K562 (cell line): Measurements from ENCODE around the gene ITGAD. TPM values are rescaled to one million over a fixed set of nuclear protein-coding genes. Genes with fewer than 3 reads are reported as not detected.

Experiments
- CEBPB ChIP-seq: fragments of 450-650 bp; IDR thresholded peaks from 2 replicates; pipeline ENCODE4 v1.6.1; 2016; ENCODE audit warnings: missing genetic modification characterization, missing compliant biosample characterization
- CREBBP ChIP-seq: IDR thresholded peaks from one replicate; pipeline ENCODE4 v1.6.1; 2012; ENCODE audit warnings: low read depth, mild to moderate bottlenecking, control low read depth, inconsistent platforms, low read length
- DLX4 ChIP-seq: fragments of 250-450 bp; sonication (Bioruptor Pico); IDR thresholded peaks from 2 replicates; pipeline ENCODE4 v1.6.1; 2021; ENCODE audit warnings: mild to moderate bottlenecking
- HNRNPLL ChIP-seq: fragments of 200-400 bp; formaldehyde crosslinking; IDR thresholded peaks from 2 replicates; pipeline ENCODE4 v1.6.1; 2017; ENCODE audit warnings: low read length, low read depth, mild to moderate bottlenecking; ENCODE audit not compliant: poor library complexity, severe bottlenecking
- HOMEZ ChIP-seq: fragments of 250-450 bp; sonication (Bioruptor Pico); IDR thresholded peaks from 2 replicates; pipeline ENCODE4 v1.4.0; 2020; ENCODE audit warnings: mild to moderate bottlenecking, moderate library complexity
- ILK ChIP-seq: fragments of 450-650 bp; IDR thresholded peaks from 2 replicates; pipeline ENCODE4 v1.6.1; 2016; ENCODE audit warnings: missing genetic modification characterization, low read depth, mild to moderate bottlenecking, missing compliant biosample characterization, moderate library complexity, borderline replicate concordance
- MAFF ChIP-seq: IDR thresholded peaks from 2 replicates; pipeline ENCODE4 v1.6.1; 2012; ENCODE audit warnings: low read length, improper control_type of control experiment
- MCM7 ChIP-seq, 2 experiments: fragments of 450-650 bp; IDR thresholded peaks; 2 replicates each; pipeline ENCODE4 v1.6.1; 2016 to 2018
- NR2C2 ChIP-seq, 2 experiments: fragments of 200-800 bp in 1 of 2; sonication (Bioruptor generic) in 1 of 2; sonication (generic) in 1 of 2; formaldehyde crosslinking in 1 of 2; IDR thresholded peaks; 2 replicates each; pipeline versions ENCODE4 v1.6.1 to v1.8.0; 2016 to 2022; ENCODE audit warnings: mild to moderate bottlenecking in 1 of 2, missing compliant biosample characterization in 1 of 2, missing genetic modification characterization in 1 of 2, missing genetic modification reagents in 1 of 2
- OTX1 ChIP-seq: fragments of 450-650 bp; formaldehyde crosslinking; IDR thresholded peaks from 2 replicates; pipeline ENCODE4 v1.4.0; 2022; ENCODE audit warnings: mild to moderate bottlenecking
- PCBP2 ChIP-seq: fragments of 200-400 bp; formaldehyde crosslinking; IDR thresholded peaks from 2 replicates; pipeline ENCODE4 v1.6.1; 2018; ENCODE audit warnings: low read length, low read depth, mild to moderate bottlenecking, moderate library complexity; ENCODE audit not compliant: poor library complexity, severe bottlenecking
- POLR2H ChIP-seq: IDR thresholded peaks from 2 replicates; pipeline ENCODE4 v1.6.1; 2016; ENCODE audit warnings: missing genetic modification characterization, low read depth, mild to moderate bottlenecking, control low read depth, missing compliant biosample characterization, moderate library complexity
- POU5F1 ChIP-seq: fragments of 150-350 bp; IDR thresholded peaks from 2 replicates; pipeline ENCODE4 v1.6.1; 2014; ENCODE audit warnings: borderline replicate concordance, low read length, low read depth, mild to moderate bottlenecking; ENCODE audit not compliant: partially characterized antibody
- PRPF4 ChIP-seq: fragments of 200-400 bp; formaldehyde crosslinking; IDR thresholded peaks from one replicate; pipeline ENCODE4 v1.6.1; 2017; ENCODE audit warnings: low read length, low read depth, mild to moderate bottlenecking; ENCODE audit not compliant: insufficient read depth, poor library complexity, severe bottlenecking
- RBM25 ChIP-seq: fragments of 200-400 bp; formaldehyde crosslinking; IDR thresholded peaks from 2 replicates; pipeline ENCODE4 v1.6.1; 2018; ENCODE audit warnings: low read length, low read depth, moderate library complexity; ENCODE audit not compliant: severe bottlenecking
- SMARCB1 ChIP-seq: IDR thresholded peaks from 2 replicates; pipeline ENCODE4 v1.6.1; 2011; ENCODE audit warnings: improper control_type of control experiment, low read depth; ENCODE audit not compliant: insufficient read length
- SNIP1 ChIP-seq: fragments of 450-650 bp; IDR thresholded peaks from 2 replicates; pipeline ENCODE4 v1.7.1; 2017; ENCODE audit warnings: low read depth, mild to moderate bottlenecking
- SRSF9 ChIP-seq: fragments of 200-400 bp; formaldehyde crosslinking; IDR thresholded peaks from 2 replicates; pipeline ENCODE4 v1.6.1; 2017; ENCODE audit warnings: low read depth, low read length, borderline replicate concordance
- YBX1 ChIP-seq: fragments of 450-650 bp; IDR thresholded peaks from 2 replicates; pipeline ENCODE4 v1.7.1; 2016; ENCODE audit warnings: mild to moderate bottlenecking
- ZNF274 ChIP-seq: IDR thresholded peaks from 2 replicates; pipeline ENCODE4 v1.6.1; 2011; ENCODE audit warnings: low read depth, mild to moderate bottlenecking, low read length, moderate library complexity, borderline replicate concordance
- ZNF696 ChIP-seq: fragments of 250-450 bp; sonication (Bioruptor Pico); conservative IDR thresholded peaks from 2 replicates; pipeline ENCODE4 v1.4.0; 2020; ENCODE audit warnings: mild to moderate bottlenecking, moderate library complexity
- ZNF717 ChIP-seq: fragments of 250-450 bp; sonication (Bioruptor Pico); IDR thresholded peaks from 2 replicates; pipeline ENCODE4 v1.5.0; 2021
- polyA plus RNA-seq, 8 experiments: library from polyadenylated mRNA; depleted of rRNA in 4 of 8; stranded (reverse) in 5 of 8; unstranded in 3 of 8; fragments of >200 nt; fragmentation: Nextera tagmentation in 2 of 8; fragmentation: Illumina TruSeq in 1 of 8; extraction: Ambion mirVana in 2 of 8; extraction: Trizol in 1 of 8; gene quantifications; 2 replicates each; pipeline versions ENCODE4 v1.2.1 to v1.2.3, GENCODE V29; 2011 to 2014; ENCODE audit warnings: inconsistent platforms in 1 of 8, missing spikeins in 1 of 8
- total RNA-seq, 7 experiments: library from RNA; depleted of rRNA in 6 of 7; stranded (reverse); fragments of >200 nt in 6 of 7; fragmentation: Illumina TruSeq in 2 of 7; extraction: Trizol in 2 of 7; gene quantifications; 2 replicates each; pipeline versions ENCODE4 v1.2.1 to v1.2.3, GENCODE V29; 2011 to 2021; ENCODE audit warnings: low replicate concordance in 1 of 7
- TF ChIP-seq, protein P1 (sequence below): sonication (generic); formaldehyde crosslinking; IDR thresholded peaks from 2 replicates; pipeline ENCODE4 v1.8.0; 2023; ENCODE audit warnings: mild to moderate bottlenecking, missing genetic modification reagents
- TF ChIP-seq, protein P2 (sequence below): fragments of 250-450 bp; sonication (Bioruptor Pico); IDR thresholded peaks from 2 replicates; pipeline ENCODE4 v1.8.0; 2021; ENCODE audit warnings: borderline replicate concordance, mild to moderate bottlenecking, moderate library complexity; ENCODE audit not compliant: poor library complexity, severe bottlenecking

Gene ITGAD
- total and polyA plus RNA-seq, 9 of the 15 experiments (the other 6 are each of a cell fraction or from before 2014, with no cell fraction given), result not detected

- TF ChIP-seq HNRNPLL (peak; percentile 23), SMARCB1 (no peak), YBX1 (no peak), PCBP2 (no peak), POU5F1 (no peak), MAFF (no peak), ILK (tag) (no peak), CEBPB (no peak; the same call in 1 of the 2 replicates), PRPF4 (no peak), SNIP1 (no peak), ZNF717 (no peak), ZNF696 (CRISPR knock-in tag) (no peak), ZNF274 (no peak), RBM25 (no peak), OTX1 (CRISPR knock-in tag) (no peak), HOMEZ (CRISPR knock-in tag) (no peak), NR2C2 (CRISPR knock-in tag; IDR thresholded peaks at IDR 0.05) (no peak), NR2C2 (tag; IDR thresholded peaks at IDR 0.05) (no peak), SRSF9 (no peak), DLX4 (no peak), CREBBP (no peak), POLR2H (tag) (peak; percentile 76), MCM7 (IDR thresholded peaks at IDR 0.05) (no peak)
- TF ChIP-seq, protein P1, sequence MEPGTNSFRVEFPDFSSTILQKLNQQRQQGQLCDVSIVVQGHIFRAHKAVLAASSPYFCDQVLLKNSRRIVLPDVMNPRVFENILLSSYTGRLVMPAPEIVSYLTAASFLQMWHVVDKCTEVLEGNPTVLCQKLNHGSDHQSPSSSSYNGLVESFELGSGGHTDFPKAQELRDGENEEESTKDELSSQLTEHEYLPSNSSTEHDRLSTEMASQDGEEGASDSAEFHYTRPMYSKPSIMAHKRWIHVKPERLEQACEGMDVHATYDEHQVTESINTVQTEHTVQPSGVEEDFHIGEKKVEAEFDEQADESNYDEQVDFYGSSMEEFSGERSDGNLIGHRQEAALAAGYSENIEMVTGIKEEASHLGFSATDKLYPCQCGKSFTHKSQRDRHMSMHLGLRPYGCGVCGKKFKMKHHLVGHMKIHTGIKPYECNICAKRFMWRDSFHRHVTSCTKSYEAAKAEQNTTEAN (CRISPR knock-in tag), result 0 out of 2 replicates have a peak, but pooled peaks have one; percentile 70
- TF ChIP-seq, protein P2, sequence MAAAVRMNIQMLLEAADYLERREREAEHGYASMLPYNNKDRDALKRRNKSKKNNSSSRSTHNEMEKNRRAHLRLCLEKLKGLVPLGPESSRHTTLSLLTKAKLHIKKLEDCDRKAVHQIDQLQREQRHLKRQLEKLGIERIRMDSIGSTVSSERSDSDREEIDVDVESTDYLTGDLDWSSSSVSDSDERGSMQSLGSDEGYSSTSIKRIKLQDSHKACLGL, result no peak
Observed at GRCh38 chr16:31459687-31460581, 66.8 kb downstream of the ITGAD start (continued).
